Esophagus muscularis mucosa (tissue), 4 donors: Measurements from ENCODE around the gene LCTL. TPM values are rescaled to one million over a fixed set of nuclear protein-coding genes. Genes with fewer than 3 reads are reported as not detected.

ENCODE experiments used
- DNase-seq: peaks from one replicate; pipeline ENCODE4 v3.0.0-alpha.2; 2017; ENCODE audit errors: extremely low spot score
- H3K27ac ChIP-seq, 4 donors: fragments of 200-600 bp; sonication (generic); replicated peaks in 1 of 4; 1 replicate in 3 of 4; 2 replicates in 1 of 4; pipeline ENCODE4 v1.5.1; 2016 to 2019; ENCODE audit warnings: mild to moderate bottlenecking in 1 of 4
- H3K27me3 ChIP-seq, 4 donors: fragments of 200-600 bp; sonication (generic); one replicate each; pipeline versions ENCODE4 v1.5.1 to v1.6.0; 2016 to 2019
- H3K36me3 ChIP-seq, 4 donors: fragments of 200-600 bp; sonication (generic); one replicate each; pipeline ENCODE4 v1.5.1; 2016 to 2019
- H3K4me1 ChIP-seq, 4 donors: fragments of 200-600 bp; sonication (generic); one replicate each; pipeline ENCODE4 v1.5.1; 2016 to 2019
- H3K4me3 ChIP-seq, 4 donors: fragments of 200-600 bp; sonication (generic); 1 replicate in 2 of 4; 2 replicates in 2 of 4; pipeline ENCODE4 v1.5.1; 2016 to 2019; ENCODE audit warnings: mild to moderate bottlenecking in 4 of 4, moderate library complexity in 1 of 4
- H3K9me3 ChIP-seq, 4 donors: fragments of 200-600 bp; sonication (generic); 1 replicate in 3 of 4; 2 replicates in 1 of 4; pipeline ENCODE4 v1.5.1; 2016 to 2019
- CTCF ChIP-seq, 3 experiments: fragments of 200-600 bp in 2 of 3; fragments of 450-650 bp in 1 of 3; sonication (generic) in 2 of 3; IDR thresholded peaks; one replicate each; pipeline ENCODE4 v1.5.1; 2017 to 2019; ENCODE audit warnings: antibody characterized with exemption in 3 of 3, mild to moderate bottlenecking in 2 of 3, moderate library complexity in 1 of 3
- EP300 ChIP-seq: sonication (generic); formaldehyde crosslinking; IDR thresholded peaks from one replicate; pipeline ENCODE4 v1.6.1; 2017; ENCODE audit warnings: antibody characterized with exemption
- POLR2A ChIP-seq: fragments of 450-650 bp; IDR thresholded peaks from one replicate; pipeline ENCODE4 v1.6.1; 2017; ENCODE audit warnings: antibody characterized with exemption, moderate library complexity, mild to moderate bottlenecking, low read depth
- POLR2AphosphoS5 ChIP-seq, 2 donors: sonication (generic); formaldehyde crosslinking; IDR thresholded peaks; one replicate each; pipeline ENCODE4 v1.6.1; 2017; ENCODE audit warnings: antibody characterized with exemption in 2 of 2
- WGBS: methylation state at CpG from one replicate; pipeline ENCODE4 v1.1.5; 2018; 5-methylcytosine and 5-hydroxymethylcytosine counted together
- intact Hi-C: fragments of 100-400 bp; cut with DNase I; formaldehyde crosslinking; loops from one replicate; pipeline ENCODE4 v1.15.1; 2023
- total RNA-seq, 4 donors: library from RNA; depleted of rRNA; stranded (reverse); fragments of >200 nt; gene quantifications; one replicate each; pipeline versions ENCODE4 v1.1.0 to v1.2.1, GENCODE V29; 2016

LCTL gene
- total RNA-seq, 4 donors from 2014 or later, result not detected

GRCh38 chr15:66560856-66561525 is 4.8 kb downstream of the LCTL start:
- DNase-seq, result no peak
- Histone ChIP-seq H3K27me3 (no peaks in the 10 kb centered on the region), H3K36me3 (no peaks in the 10 kb centered on the region), H3K4me1 (no peaks in the 10 kb centered on the region), H3K4me3 (no peak overlapping the region), H3K9me3 (no peaks in the 10 kb centered on the region), H3K27ac (no peak overlapping the region)
- intact Hi-C loops, result no loop called here
- TF ChIP-seq POLR2A (no peak), POLR2AphosphoS5 (IDR thresholded peaks at IDR 0.05) (no peak), EP300 (no peak), CTCF (IDR thresholded peaks at IDR 0.05) (no peak)
- 97% methylated on average over 11 of the region's 18 CpGs for WGBS

- WGBS, result 100% methylated on average over 6 of the region's 6 CpGs
Measured at GRCh38 chr15:66558271-66558670, 7.5 kb downstream of the LCTL start.

GRCh38 chr15:66555685-66556084 is 10.1 kb downstream of the LCTL start:
- Histone ChIP-seq H3K27ac (no peak overlapping the region), H3K4me1 (no peaks in the 10 kb centered on the region), H3K9me3 (no peaks in the 10 kb centered on the region), H3K36me3 (no peaks in the 10 kb centered on the region), H3K4me3 (no peak overlapping the region), H3K27me3 (no peaks in the 10 kb centered on the region)
- intact Hi-C loops, result no loop called here
- no peak for DNase-seq
- TF ChIP-seq EP300, result no peak
- TF ChIP-seq POLR2A, result no peak
- TF ChIP-seq CTCF (IDR thresholded peaks at IDR 0.05), result no peak
- TF ChIP-seq POLR2AphosphoS5 (IDR thresholded peaks at IDR 0.05), result no peak

More at GRCh38 chr15:66558271-66558670, 7.5 kb downstream of the LCTL start:
- intact Hi-C loops, result no loop called here
- Histone ChIP-seq H3K9me3 (no peaks in the 10 kb centered on the region), H3K4me3 (no peak overlapping the region), H3K4me1 (no peaks in the 10 kb centered on the region), H3K27me3 (no peaks in the 10 kb centered on the region), H3K27ac (no peak overlapping the region), H3K36me3 (no peaks in the 10 kb centered on the region)
- TF ChIP-seq CTCF (IDR thresholded peaks at IDR 0.05), result no peak
- no peak for TF ChIP-seq POLR2A
- no peak for TF ChIP-seq EP300
- TF ChIP-seq POLR2AphosphoS5 (IDR thresholded peaks at IDR 0.05), result no peak
- DNase-seq, result no peak

- intact Hi-C loops, result no loop called here
- Histone ChIP-seq H3K27me3 (no peaks in the 10 kb centered on the region), H3K4me3 (no peak overlapping the region), H3K4me1 (no peaks in the 10 kb centered on the region), H3K27ac (no peak overlapping the region), H3K9me3 (no peaks in the 10 kb centered on the region), H3K36me3 (peaks cover 0 to 26% (median 3%) of the 10 kb centered on the region in 4 donors)
- DNase-seq, result no peak
- WGBS, result 100% methylated on average over 1 of the region's 1 CpG
- TF ChIP-seq POLR2A (no peak), POLR2AphosphoS5 (IDR thresholded peaks at IDR 0.05) (no peak), CTCF (IDR thresholded peaks at IDR 0.05) (no peak), EP300 (no peak)
Measured at GRCh38 chr15:66545255-66545654, 20.5 kb downstream of the LCTL start.

GRCh38 chr15:66542896-66543295 is 22.9 kb downstream of the LCTL start:
- Histone ChIP-seq H3K27ac (no peak overlapping the region), H3K4me1 (no peaks in the 10 kb centered on the region), H3K4me3 (no peak overlapping the region), H3K36me3 (peaks cover 6 to 42% (median 11%) of the 10 kb centered on the region in 4 donors), H3K27me3 (no peaks in the 10 kb centered on the region), H3K9me3 (no peaks in the 10 kb centered on the region)
- no peak for TF ChIP-seq CTCF (IDR thresholded peaks at IDR 0.05)
- no peak for TF ChIP-seq POLR2AphosphoS5 (IDR thresholded peaks at IDR 0.05)
- TF ChIP-seq POLR2A, result no peak
- no peak for TF ChIP-seq EP300
- DNase-seq, result no peak
- 96% methylated on average over 4 of the region's 4 CpGs for WGBS
- intact Hi-C loops, result no loop called here
